Embryonic facial prominence (tissue), 1 donor: Measurements from ENCODE around the gene PSORS1C1.
"Not testable (repeated sequence)": the region's sequence is repeated elsewhere in the genome, so short reads cannot be mapped to it uniquely, and the experiment has no call there.

Experiments used
- DNase-seq: peaks from one replicate; pipeline ENCODE4 v3.0.0-alpha.2; 2016; ENCODE audit errors: extremely low spot score

The PSORS1C1 gene, protein sequence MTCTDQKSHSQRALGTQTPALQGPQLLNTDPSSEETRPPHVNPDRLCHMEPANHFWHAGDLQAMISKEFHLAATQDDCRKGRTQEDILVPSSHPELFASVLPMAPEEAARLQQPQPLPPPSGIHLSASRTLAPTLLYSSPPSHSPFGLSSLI

DNA sequence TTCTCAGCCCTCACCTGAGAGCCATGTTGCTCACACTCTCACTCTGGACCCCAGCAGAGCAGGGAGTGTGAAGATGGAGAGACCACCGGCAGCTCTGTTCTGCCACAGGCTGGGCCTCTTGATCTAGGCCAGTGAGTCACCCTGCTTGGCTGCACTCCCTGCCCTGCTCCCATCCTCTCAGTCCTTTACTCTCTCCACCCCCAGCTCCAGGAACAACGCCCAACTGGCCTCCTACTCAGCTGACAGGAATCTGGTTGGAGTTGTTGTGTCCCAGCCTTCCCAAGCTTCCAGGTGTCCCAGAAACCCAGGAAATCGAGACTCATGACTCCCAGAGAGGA lies at the start of gene PSORS1C1:
TSS of gene PSORS1C1 (plus strand) at position 260 of the 338 bp plus-strand sequence. CDS start 14,833 bp downstream, outside the sequence.
- DNase-seq = no peak

DNA sequence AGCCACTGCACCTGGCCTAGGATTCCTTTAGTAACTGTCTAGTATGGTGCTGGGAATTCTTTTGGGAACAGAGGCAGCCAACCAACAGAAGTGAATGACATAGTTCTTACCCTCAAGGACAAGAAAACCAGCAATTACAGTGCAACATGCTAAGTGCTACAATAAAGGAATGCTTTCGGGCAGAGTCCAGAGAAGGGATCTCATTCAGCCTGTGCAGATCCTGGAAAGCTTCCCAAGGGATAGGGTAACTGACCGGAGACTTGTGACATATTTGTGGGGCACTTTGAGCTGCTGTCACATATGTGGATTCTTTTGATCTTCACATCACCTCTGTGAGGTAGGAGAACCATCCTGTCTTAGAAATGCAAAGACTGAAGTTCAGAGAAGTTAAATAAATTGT lies 49.0 kb upstream of the PSORS1C1 start:
- no peak for DNase-seq

DNA sequence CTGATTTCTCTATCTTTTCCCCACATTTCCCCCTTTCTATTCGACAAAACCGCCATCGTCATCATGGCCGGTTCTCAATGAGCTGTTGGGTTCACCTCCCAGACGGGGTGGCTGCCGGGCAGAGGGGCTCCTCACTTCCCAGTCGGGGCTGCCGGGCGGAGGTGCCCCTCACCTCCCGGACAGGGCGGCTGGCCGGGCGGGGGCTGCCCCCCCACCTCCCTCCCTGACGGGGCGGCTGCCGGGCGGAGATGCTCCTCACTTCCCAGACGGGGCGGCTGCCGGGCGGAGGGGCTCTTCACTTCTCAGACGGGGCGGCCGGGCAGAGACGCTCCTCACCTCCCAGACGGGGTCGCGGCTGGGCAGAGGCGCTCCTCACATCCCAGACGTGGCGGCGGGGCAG lies 47.6 kb upstream of the PSORS1C1 start:
- DNase-seq = not testable (repeated sequence)

DNA sequence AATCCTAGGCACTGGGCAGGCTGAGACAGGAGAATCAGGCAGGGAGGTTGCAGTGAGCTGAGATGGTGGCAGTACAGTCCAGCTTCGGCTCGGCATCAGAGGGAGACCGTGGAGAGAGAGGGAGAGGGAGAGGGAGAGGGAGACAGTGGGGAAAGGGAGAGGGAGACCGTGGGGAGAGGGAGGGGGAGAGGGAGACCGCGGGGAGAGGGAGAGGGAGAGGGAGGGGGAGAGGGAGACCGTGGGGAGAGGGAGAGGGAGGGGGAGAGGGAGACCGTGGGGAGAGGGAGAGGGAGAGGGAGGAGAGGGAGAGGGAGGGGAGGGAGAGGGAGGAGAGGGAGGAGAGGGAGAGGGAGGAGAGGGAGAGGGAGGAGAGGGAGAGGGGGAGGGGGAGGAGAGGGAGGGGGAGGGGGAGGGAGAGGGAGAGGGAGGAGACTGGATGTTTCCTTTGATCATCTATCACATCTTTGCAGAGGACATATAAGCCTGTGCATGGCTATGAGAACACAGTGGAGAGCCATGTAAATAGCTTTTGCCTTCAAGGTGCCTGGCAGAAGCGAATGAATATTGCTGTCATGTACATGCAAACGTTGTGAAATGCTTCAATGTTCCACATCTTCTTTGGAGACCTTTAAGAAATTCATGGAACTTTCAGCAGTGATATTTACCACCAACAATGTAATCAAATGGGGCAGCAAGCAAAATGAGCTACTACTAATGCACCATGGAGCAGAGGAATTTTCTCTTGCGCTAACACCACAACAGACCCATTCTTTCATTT lies 46.5 kb upstream of the PSORS1C1 start:
- DNase-seq = not testable (repeated sequence)

DNA sequence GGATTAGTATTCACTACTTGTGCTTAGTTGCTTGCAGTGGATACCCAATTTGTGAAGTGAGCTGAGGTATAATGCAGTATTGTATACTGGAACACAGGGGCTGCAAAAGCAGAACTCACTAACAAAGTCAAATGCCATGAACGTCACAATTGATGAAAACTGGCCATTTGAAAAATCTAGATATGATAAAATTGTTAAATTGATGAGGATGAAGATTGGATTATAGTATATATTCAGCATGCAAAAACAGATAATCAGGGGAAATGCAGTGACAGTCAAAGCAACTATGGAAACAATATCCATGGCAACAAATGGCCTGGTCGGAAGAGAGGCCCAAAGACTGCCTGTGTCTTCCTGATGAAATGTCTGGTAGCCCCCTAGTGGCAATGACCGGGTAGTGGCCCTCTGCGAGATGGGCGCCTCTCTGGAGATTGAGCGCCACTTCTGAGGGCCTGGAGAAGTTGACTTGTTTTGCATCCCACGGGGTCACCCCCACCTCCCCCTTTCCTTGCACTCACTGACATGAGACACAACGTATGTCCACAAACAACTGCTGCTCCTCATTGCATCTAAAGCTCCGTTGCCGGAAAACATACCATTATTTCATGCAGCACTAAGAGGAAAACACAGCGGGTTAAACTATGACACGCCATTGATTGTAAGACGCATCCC lies 45.8 kb upstream of the PSORS1C1 start:
- DNase-seq = no peak

DNA sequence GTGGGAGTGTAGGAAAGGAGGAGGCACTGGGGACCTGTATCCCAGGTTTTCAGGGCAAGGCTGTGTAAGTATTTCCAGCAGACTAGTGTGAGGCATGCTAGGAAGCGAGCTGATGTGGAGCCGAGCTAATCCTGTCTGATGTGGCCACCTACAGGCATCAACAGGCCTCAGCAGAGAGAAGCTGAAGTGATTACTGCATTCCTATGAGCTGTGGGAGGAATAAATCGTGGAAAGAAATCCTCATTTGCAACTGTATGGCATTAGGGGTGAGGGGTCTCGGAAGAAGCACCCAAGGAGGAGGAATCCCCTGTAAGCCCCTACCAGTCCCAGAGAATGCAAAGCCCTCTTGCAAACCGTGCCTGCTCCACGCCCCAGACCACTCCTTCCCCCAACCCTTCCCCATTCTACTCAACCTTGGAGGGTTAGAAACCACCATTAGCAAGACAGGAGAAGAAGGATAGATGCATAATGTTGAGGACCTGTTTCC lies 43.8 kb upstream of the PSORS1C1 start:
- DNase-seq = peak; percentile 40

DNA sequence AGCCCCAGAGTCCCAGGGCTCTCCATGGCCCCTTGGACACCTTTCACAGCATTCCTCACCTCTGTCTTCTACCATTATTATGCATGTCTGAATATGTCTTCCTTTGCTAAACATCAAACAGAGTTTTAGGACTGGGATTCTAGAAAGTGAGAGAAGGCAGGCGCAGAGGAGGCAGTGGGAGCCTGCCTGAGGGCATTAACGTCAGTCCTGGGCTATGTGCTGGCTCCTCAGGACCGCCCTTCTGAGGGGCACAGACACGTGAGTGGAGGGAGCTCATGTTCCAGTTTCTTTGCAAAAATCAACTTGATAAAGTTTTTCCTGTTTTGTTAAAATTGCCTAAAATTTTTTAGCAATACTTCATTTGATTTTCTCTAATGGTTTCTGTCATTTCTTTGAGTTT lies 40.2 kb upstream of the PSORS1C1 start:
- no peak for DNase-seq

DNA sequence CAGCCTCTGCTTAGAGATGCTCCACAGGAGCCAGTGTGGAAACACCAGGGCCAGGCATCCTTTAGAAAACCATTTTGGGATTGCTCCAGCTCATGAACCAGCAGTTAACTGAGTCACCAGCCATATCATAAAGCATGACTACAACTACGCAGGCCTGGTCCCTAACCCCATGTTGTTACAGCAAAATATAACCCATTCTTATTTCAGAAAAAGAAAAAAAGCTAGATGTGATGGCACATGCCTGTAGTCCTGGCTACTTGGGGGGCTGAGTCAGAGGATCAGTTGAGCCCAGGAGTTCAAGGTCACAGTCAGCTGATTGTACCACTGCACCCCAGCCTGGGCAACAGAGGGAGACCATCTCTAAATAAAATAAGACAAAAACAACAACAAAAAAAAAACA lies 39.1 kb upstream of the PSORS1C1 start:
- no peak for DNase-seq

DNA sequence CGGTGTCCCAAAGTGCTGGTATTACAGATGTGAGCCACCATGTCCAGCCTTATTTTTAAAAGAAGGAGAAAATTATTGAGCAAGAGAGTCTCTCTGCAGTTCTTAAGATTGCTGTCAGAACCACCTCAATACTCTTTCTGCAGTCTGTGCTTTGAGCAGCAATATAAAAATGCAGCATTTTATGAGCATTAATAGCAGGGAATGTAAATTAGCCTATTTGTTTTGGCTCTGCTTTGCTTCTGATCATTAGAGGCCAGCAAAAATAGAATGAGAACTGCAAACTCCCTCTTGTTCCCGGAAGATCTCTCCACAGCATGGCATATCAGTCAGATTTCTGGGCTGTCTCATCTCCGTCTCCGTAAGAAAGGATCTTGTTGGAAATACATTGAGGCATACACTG lies 38.0 kb upstream of the PSORS1C1 start:
- DNase-seq = no peak

DNA sequence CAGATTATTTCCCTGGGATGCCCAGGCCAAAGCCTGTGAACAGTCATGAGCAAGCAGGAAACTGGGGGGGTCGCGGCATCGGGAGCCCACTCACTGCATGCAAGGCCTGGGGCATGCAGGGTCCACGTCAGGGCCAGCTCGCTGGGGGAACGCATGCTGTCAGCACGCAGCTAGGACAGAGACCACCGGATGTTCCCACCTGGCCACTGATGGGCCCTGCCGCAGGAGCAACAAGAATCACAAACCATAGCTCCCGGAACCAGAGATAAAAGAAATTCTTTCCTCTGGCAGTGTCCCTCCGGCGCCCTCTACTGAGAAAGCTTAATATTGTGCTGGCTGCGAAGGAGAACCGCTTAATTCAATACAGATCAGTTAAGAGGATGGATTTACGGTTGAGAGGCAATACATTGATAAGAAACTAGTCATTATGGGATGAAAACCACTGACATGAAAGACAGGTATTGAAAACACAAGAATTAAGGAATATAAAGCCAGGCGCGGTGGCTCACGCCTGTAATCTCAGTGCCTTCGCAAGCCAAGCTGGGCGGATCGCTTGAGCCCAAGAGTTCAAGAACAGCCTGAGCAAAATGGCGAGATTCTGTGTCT lies 34.8 kb upstream of the PSORS1C1 start:
- peak; percentile 55 for DNase-seq

DNA sequence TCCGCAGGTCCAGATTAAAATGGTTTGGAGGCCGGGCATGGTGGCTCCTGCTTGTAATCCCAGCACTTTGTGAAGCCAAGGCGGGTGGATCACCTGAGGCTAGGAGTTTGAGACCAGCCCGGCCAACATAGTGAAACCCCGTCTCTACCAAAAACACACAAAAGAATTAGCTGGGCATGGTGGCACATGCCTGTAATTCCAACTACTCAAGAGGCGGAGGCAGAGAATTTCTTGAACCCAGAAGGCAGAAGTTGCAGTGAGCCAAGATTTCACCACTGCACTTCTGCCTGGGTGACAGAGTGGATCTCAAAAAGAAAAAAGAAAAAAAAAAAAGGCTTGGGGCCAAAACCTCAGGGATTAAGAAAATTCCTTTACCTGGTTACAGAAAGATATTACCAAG lies 32.7 kb upstream of the PSORS1C1 start:
- no peak for DNase-seq

DNA sequence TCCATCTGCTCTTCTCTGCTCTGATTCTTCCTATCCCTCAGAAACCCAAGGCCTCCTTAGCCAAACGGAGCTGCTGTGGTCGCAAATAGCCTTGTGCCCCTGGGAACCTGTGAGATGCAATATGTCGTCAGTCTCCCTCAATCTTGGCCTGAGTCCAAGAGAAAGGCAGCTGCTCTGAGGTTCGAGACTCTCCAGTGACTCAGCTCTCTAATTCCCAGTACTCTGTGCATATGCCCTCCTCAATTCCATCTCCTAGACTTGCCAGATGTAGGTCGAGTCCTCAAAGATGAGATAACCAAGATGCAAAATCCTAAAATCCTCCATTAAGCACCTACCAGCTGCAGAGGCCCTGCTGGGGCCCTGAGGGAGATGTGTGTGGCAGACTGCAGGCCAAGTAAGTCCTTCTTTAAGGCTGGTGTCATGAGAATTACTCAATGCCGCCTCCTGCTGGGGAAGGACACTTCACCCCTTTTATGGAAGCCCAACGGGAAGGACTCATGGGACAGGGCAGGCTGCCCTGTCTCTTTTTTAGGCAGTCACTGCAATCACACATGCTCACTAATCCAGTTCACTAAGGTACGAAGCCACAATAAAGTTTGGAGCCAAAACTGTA lies 30.8 kb upstream of the PSORS1C1 start:
- DNase-seq = no peak

DNA sequence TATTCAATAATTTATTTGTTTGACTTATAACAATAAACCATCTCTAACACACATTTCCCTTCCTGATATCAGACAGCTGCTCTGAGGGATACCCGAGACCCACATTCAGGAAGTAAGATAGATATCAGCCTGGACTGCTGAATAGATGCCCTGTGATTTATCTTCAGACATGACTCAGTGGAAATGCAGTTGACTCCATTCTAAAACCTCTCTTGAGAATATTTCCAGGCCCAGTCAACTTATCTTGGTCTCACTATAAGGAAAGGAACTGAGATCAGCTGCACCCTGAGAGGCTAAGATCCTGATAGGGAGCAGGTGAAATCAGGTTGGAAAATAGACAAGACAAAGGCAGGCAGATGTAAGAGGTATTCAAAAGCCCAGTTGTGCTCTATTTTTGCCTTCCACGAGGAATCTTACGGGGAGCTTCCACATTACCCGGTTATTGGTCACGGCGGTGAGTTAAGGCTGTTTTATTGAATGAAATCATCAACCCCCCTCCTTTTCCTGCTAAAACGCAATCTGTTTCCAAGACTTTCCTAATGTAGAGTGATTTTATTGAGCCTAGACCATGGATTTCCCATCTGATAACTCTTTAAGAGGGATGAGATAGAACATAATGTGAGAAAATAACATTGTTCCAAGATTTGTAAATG lies 27.7 kb upstream of the PSORS1C1 start:
- no peak for DNase-seq

DNA sequence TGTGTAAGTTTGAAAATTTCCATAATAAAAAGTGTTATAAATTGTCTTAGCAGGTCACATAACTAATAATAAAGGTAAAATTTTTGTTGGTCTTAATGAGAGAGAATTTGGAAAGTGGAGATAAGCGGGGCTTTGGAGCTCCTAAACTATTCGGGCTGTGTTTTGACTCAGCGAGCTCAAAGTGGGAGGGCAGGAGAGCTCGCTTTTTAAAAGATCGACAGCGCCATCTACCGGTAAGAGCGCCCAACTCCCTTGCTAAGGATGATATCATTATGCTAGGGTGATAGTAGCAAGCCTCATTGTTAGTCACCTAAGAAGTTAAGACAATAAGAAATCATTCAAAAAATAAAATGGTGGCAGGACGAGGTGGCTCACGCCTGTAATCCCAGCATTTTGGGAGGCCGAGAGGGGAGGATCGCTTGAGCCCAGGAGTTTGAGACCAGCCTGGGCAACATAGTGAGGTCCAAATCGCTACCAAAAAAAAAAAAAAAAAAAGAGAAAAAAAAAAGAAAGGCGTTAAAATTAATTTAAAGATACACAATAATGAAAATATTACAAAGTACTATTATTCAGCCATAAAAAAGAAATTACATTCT lies 27.0 kb upstream of the PSORS1C1 start:
- peak; percentile 68 for DNase-seq

DNA sequence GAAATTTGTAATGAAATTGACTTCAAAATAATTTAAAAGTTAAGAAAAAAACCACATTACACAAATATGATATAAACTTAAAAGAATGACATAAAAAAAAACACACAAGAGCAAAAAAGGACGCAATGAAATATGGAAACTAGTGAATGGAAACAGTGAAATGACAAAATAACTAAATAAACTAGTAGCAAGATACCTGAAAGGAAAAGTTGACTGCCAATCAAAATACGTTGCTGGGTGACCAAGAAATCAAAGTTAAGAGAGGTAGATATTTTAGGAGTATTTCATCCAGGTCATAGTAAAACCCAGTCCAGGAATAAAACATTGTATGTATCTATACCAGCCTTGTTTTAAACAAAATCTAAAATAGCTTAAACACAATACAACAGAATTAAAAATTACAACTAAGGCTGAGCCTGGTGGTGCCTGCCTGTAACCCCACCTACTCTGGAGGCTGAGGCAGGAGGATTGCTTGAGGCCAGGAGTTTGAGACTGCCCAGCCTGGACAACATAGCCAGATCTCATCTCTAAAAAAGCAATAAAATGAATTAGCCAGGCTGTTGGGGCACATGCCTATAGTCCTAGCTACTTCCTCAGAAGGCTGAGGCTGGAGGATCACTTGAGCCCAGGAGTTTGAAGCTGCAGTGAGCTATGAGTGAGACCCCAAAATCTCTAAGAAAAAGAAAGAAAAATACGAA lies 24.2 kb upstream of the PSORS1C1 start:
- DNase-seq = no peak

DNA sequence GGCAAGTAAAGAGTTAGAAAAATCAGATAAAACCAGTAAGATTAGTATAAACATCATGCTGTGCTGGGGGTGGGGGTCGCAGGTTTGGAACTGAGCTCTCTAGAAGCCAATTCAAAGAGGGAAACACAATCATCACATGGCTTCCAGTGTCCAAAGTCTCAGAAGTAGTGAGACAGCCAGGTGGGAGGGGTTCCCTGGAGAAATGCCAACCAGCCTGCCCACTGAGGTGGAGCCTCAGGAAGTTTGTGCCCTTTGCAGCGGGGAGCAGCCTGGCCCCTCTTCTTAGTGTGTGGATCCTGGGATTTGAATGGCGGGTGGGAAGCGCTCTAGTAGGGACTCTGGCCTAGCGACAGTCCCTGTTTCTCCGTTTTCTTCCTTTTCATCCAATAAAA lies 23.6 kb upstream of the PSORS1C1 start:
- no peak for DNase-seq

DNA sequence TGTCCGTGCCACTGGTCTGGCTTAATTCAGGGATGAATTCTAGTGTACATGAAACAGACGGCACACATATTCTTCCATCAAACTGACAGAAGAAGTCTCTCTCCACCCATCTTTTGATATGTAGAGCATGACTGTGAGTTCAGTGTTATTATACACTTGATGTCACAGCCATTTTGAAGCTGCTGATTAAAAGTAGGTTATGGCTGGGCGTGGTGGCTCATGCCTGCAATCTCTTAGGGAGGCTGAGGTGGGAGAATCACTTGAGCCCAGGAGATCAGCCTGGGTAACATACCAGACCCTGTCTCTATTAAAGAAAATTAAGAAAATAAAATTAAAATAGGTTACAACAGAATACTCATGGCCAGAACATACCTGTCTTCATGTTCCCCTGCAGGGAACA lies 22.9 kb upstream of the PSORS1C1 start:
- no peak for DNase-seq

DNA sequence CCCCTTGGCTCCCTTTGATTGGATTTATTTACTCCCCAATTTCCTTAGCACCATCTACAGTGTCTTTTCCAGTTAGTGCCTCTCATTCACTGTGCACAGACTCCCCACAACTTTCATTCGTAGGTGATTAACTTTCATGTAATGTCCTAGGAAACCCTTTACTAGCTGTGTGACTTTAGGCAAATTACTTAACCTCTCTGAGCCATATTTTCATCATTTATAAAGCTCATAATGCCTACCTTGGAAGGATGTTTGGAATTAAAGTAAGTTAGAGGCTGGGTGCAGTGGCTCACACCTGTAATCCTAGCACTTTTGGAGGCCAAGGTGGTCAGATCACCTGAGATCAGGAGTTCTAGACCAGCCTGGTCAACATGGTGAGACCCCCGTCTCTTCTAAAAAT lies 22.4 kb upstream of the PSORS1C1 start:
- no peak for DNase-seq

DNA sequence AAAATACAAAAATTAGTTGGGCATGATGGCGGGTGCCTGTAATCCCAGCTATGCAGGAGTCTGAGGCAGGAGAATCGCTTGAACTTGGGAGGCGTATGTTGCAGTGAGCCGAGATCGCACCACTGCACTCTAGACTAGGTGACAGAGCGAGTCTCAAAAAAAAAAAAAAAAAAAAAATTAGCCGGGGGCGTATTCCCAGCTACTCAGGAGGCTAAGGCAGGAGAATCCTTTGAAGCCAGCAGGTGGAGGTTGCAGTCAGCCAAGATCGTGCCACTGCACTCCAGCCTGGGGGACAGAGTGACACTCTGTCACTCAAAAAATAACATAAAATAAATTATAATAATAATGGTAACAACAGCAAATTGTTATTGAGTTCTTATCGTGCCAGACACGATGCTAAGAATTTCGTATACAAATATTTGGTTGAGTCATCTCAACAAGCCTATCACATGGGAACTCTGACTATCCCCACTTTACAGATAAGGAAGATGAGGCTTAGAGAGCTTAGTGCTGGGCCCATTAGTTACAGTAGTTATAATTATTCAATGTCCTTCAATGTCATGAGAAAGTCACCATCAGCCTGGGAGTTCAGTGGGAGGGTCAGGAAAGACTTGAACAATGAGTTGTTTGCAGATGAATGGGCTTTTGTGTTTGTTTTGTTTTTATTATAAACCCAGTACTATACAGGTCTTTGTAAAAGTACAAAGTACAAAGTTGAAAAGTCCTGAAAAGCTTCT lies 21.7 kb upstream of the PSORS1C1 start:
- no peak for DNase-seq

DNA sequence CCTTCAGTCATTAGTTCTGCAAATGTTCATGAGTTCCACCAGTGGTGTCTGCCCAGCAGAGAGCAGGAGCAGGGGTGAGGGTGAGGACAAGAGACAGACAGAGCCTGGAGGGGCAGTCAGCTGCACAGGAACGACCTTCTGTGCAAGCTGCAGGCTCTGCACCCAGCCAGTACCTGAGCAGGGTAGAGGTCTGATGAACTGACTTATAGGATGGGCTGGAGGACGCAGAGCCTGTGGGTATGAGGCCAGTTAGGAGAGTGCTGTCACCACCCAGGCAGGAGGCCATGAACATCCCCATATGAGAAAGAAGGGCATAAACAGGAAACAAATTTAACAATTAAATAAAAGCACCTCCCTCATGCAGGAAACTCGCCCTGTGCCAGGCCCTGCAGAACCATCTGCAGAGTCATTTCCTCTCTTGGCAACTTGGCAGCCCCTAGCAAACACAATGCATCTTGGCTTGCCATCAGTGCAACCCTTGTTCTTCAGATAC lies 20.2 kb upstream of the PSORS1C1 start:
- no peak for DNase-seq
